Left lung (tissue), 10 donors: Measurements from ENCODE around the gene SAYSD1. TPM values are rescaled to one million over a fixed set of nuclear protein-coding genes. Genes with fewer than 3 reads are reported as not detected.

Experiments used
- ATAC-seq: fragments of 200-7000 bp; cut with Tn5 transposase; one replicate; pipeline ENCODE4 v1.9.1; 2020; ENCODE audit warnings: moderate library complexity
- DNase-seq, 4 donors: peaks; one replicate each; pipeline ENCODE4 v3.0.0-alpha.2; 2013 to 2020
- H3K27ac ChIP-seq, 2 donors: fragments of 200-600 bp; sonication (generic) in 1 of 2; one replicate each; pipeline versions ENCODE4 v1.5.0 to v1.8.0; 2020 to 2021
- H3K27me3 ChIP-seq, 2 donors: fragments of 200-600 bp; sonication (generic) in 1 of 2; one replicate each; pipeline versions ENCODE4 v1.5.0 to v1.8.0; 2020 to 2021
- H3K36me3 ChIP-seq, 2 donors: fragments of 200-600 bp; sonication (generic) in 1 of 2; one replicate each; pipeline versions ENCODE4 v1.5.0 to v1.8.0; 2020 to 2021
- H3K4me1 ChIP-seq, 2 donors: fragments of 200-600 bp; one replicate each; pipeline ENCODE4 v1.8.0; 2021
- H3K4me3 ChIP-seq, 2 donors: fragments of 200-600 bp; sonication (generic) in 1 of 2; one replicate each; pipeline versions ENCODE4 v1.5.0 to v1.8.0; 2020 to 2021; ENCODE audit warnings: mild to moderate bottlenecking in 1 of 2
- H3K9me3 ChIP-seq, 2 donors: fragments of 200-600 bp; sonication (generic) in 1 of 2; one replicate each; pipeline versions ENCODE4 v1.5.0 to v1.8.0; 2020 to 2021
- CTCF ChIP-seq, 2 donors: fragments of 200-600 bp; sonication (generic) in 1 of 2; IDR thresholded peaks; one replicate each; pipeline versions ENCODE4 v1.5.0 to v1.8.0; 2021; ENCODE audit warnings: antibody characterized with exemption in 2 of 2
- intact Hi-C, 2 donors: fragments of 100-400 bp; cut with DNase I; formaldehyde crosslinking; loops; one replicate each; pipeline versions ENCODE4 v1.11.2 to v1.14.2; 2022
- polyA plus RNA-seq, 6 donors: library from polyadenylated mRNA; unstranded; fragments of 120-200 nt; gene quantifications; one replicate each; pipeline ENCODE4 v1.2.1, GENCODE V29; 2013; ENCODE audit not compliant: insufficient read length in 6 of 6
- total RNA-seq, 2 donors: library from RNA; stranded (reverse); fragmentation: NEBNext Ultra II Directional; extraction: Animal tissue kit (Norgen Biotek cat#: 25700); gene quantifications; one replicate each; pipeline ENCODE4 v1.2.1, GENCODE V29; 2021
- donor health status: DM: no; HTN: yes; CAD: no.
- donor health status: DM: no; HTN: no; CAD: no.

Gene SAYSD1
- total and polyA plus RNA-seq, 8 donors: 15.4 to 24.0 (median 21.6) TPM

DNA sequence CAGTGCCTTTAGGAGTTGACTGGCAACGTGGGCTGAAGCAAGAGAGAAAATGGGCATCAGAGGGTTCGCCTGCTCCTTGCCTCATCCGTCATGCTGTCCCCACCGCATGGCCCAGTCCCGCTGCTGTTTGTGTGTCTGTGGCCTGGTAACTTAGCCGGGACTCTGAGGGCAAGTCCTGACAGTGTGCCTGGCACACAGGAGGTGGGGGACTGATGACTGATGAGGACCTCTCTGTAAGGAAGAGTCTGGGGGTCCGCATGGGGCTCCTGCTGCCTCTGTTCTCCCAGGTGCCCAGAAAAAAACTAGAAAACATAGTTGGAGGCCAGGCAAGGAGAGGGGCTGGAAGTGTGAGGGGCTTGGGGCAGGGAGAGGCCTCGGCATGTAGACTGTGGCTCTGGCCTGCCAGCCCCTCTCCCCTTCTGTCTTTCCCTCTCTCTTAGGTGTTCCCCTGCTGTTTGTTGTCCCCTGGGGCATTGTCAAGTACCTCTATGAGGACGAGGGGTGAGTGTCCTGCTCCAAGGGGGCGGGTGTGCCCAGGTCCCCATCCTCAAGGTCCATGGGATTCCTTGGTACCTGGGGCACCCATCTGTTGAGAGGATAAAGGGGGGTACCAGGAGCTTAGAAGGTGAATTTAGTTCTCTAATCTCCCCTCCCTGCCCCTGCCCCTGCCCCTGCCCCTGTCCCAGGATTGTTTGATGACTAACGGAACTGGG lies 36.9 kb downstream of the SAYSD1 start:
- Histone ChIP-seq H3K4me1 (no peaks in the 10 kb centered on the region), H3K9me3 (no peaks in the 10 kb centered on the region), H3K36me3 (no peaks in the 10 kb centered on the region), H3K27ac (no peak overlapping the region), H3K27me3 (no peaks in the 10 kb centered on the region), H3K4me3 (no peak overlapping the region)
- ATAC-seq (no peak), DNase-seq (no peak)
- TF ChIP-seq CTCF (IDR thresholded peaks at IDR 0.05): no peak
- intact Hi-C loops: no loop called here

DNA sequence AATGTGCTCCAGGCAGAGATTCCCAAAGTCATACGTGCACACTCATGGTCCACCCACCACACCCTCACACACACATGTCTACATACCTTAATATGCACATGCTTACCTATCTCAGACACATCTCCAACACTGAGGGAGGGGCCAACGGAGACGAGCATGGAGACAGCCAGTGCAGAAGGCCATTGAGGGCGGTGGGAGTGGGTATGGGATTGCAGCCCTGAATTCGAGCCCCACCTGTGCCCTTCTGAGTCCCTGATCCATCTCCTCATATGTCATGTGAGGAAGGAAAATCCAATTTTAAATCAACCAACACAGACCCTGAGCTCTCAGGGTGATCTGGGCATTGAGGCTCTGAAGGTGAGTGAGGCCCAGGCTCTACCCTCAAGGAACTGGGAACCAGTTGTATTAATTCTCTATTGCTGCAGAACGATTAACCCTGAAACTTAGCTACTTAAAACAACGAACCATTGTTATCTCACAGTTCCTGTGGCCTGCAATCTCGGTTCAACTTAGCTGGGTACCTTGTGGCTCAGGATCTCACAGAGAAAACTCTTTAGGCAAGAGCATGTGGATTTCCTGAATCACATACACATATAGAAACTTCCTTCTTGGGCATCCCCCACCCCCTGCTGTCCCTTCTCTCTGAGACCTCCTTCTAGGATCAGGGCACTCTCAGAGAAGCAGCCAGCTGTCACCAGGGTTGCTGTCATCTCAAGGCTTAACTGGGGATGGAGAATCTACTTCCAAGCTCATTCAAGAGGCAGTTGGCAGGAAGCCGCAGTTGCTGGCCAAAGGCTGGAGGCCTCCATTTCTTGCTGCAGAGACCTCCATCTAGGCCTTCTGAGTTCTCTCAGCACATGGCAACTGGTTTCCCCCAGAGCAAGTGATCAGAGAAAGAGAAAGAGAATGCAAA lies 38.1 kb downstream of the SAYSD1 start:
- no peak for TF ChIP-seq CTCF (IDR thresholded peaks at IDR 0.05)
- no peak for DNase-seq

GRCh38 chr6:39075807-39076622 lies 39.0 kb downstream of the SAYSD1 start:
- Histone ChIP-seq H3K27ac (no peak overlapping the region), H3K4me1 (no peaks in the 10 kb centered on the region), H3K27me3 (no peaks in the 10 kb centered on the region), H3K4me3 (no peak overlapping the region), H3K36me3 (no peaks in the 10 kb centered on the region), H3K9me3 (no peaks in the 10 kb centered on the region)
- no peak for TF ChIP-seq CTCF (IDR thresholded peaks at IDR 0.05)
- ATAC-seq (no peak), DNase-seq (no peak)
- intact Hi-C loops: no loop called here

More for the DNA sequence above, 38.1 kb downstream of the SAYSD1 start:
- H3K4me1 ChIP-seq: no peaks in the 10 kb centered on the region
- ATAC-seq: no peak
- intact Hi-C loops: no loop called here
- H3K27me3 ChIP-seq: no peaks in the 10 kb centered on the region
- H3K36me3 ChIP-seq: no peaks in the 10 kb centered on the region
- no peak overlapping the region for H3K4me3 ChIP-seq
- H3K27ac ChIP-seq: no peak overlapping the region
- H3K9me3 ChIP-seq: no peaks in the 10 kb centered on the region

GRCh38 chr6:39075010-39075686 lies 39.8 kb downstream of the SAYSD1 start:
- Histone ChIP-seq H3K27ac (no peak overlapping the region), H3K27me3 (no peaks in the 10 kb centered on the region), H3K36me3 (no peaks in the 10 kb centered on the region), H3K4me1 (no peaks in the 10 kb centered on the region), H3K9me3 (no peaks in the 10 kb centered on the region), H3K4me3 (no peak overlapping the region)
- no peak for ATAC-seq
- intact Hi-C loops: no loop called here
- no peak for DNase-seq
- TF ChIP-seq CTCF (IDR thresholded peaks at IDR 0.05): no peak
